B cell (primary cell): ENCODE results near the gene CDH13. TPM values are rescaled to one million over a fixed set of nuclear protein-coding genes. Genes with fewer than 3 reads are reported as not detected.

ENCODE experiments used
- ATAC-seq: fragments of 200-7000 bp; cut with Tn5 transposase; one replicate; pipeline ENCODE4 v1.10.0; 2021; ENCODE audit warnings: low read depth, mild to moderate bottlenecking, moderate number of reproducible peaks, moderate library complexity
- CTCF ChIA-PET: fragments of 350-600 bp; sonication (Branson Sonifier 250); formaldehyde crosslinking; loops from one replicate; lab custom pipeline; 2021; ENCODE audit warnings: antibody characterized with exemption, inconsistent platforms; lab: Charles Lee
- POLR2A ChIA-PET: fragments of 350-600 bp; sonication (Branson Sonifier 250); formaldehyde crosslinking; loops from one replicate; lab custom pipeline; 2021; ENCODE audit warnings: antibody characterized with exemption; lab: Charles Lee
- DNase-seq: peaks from one replicate; pipeline ENCODE4 v3.0.0; 2013
- H2AFZ ChIP-seq: 2 replicates; pipeline ENCODE4 v1.6.1; 2012; ENCODE audit warnings: mild to moderate bottlenecking, low read depth, low read length; ENCODE audit not compliant: insufficient read depth, poor library complexity, severe bottlenecking
- H3K27ac ChIP-seq, 2 donors: 1 replicate in 1 of 2; 2 replicates in 1 of 2; pipeline ENCODE4 v1.5.1; 2012 to 2013; ENCODE audit warnings: low read length in 2 of 2, mild to moderate bottlenecking in 2 of 2, moderate library complexity in 1 of 2
- H3K27me3 ChIP-seq, 4 experiments: fragments of 200-600 bp in 1 of 4; sonication (generic) in 1 of 4; replicated peaks in 1 of 4; 1 replicate in 2 of 4; 2 replicates in 2 of 4; pipeline versions ENCODE4 v1.6.1 to v1.7.0; 2013 to 2016; ENCODE audit warnings: low read length in 3 of 4, mild to moderate bottlenecking in 2 of 4, mixed read lengths in 1 of 4, moderate library complexity in 1 of 4; ENCODE audit not compliant: insufficient read depth in 4 of 4, control insufficient read depth in 3 of 4; ENCODE audit errors: control extremely low read depth in 1 of 4
- H3K36me3 ChIP-seq, 2 experiments: replicated peaks in 1 of 2; 1 replicate in 1 of 2; 2 replicates in 1 of 2; pipeline versions ENCODE4 v1.6.1 to v1.7.1; 2013; ENCODE audit warnings: low read length in 1 of 2; ENCODE audit not compliant: insufficient read depth in 2 of 2, control insufficient read depth in 1 of 2; ENCODE audit errors: control extremely low read depth in 1 of 2, extremely low read depth in 1 of 2
- H3K4me1 ChIP-seq, 2 donors: fragments of 200-600 bp in 1 of 2; sonication (generic) in 1 of 2; 1 replicate in 1 of 2; 2 replicates in 1 of 2; pipeline versions ENCODE4 v1.5.1 to v1.6.1; 2013 to 2017; ENCODE audit warnings: low read length in 2 of 2; ENCODE audit not compliant: control insufficient read depth in 2 of 2, insufficient read depth in 2 of 2
- H3K4me2 ChIP-seq: replicated peaks from 2 replicates; pipeline ENCODE3; 2012; ENCODE audit warnings: mild to moderate bottlenecking, low read depth, low read length; ENCODE audit not compliant: poor library complexity, severe bottlenecking
- H3K4me3 ChIP-seq, 5 experiments: fragments of 200-600 bp in 1 of 5; sonication (generic) in 1 of 5; 1 replicate in 3 of 5; 2 replicates in 2 of 5; pipeline versions ENCODE4 v1.5.1 to v1.7.0; 2011 to 2016; ENCODE audit warnings: low read length in 4 of 5, mild to moderate bottlenecking in 4 of 5, low read depth in 2 of 5, control low read depth in 1 of 5, moderate library complexity in 1 of 5; ENCODE audit not compliant: insufficient read depth in 1 of 5; ENCODE audit errors: control extremely low read depth in 1 of 5, extremely low read depth in 1 of 5
- H3K79me2 ChIP-seq: fragments of 200-600 bp; sonication (generic); one replicate; pipeline ENCODE4 v1.6.0; 2016; ENCODE audit warnings: low read length; ENCODE audit not compliant: control insufficient read depth, insufficient read depth
- H3K9ac ChIP-seq: fragments of 200-600 bp; sonication (generic); 2 replicates; pipeline ENCODE4 v1.6.1; 2017; ENCODE audit warnings: mild to moderate bottlenecking, low read length, moderate library complexity
- H3K9me3 ChIP-seq, 3 donors: one replicate each; pipeline versions ENCODE4 v1.6.1 to v1.7.1; 2013; ENCODE audit warnings: low read length in 2 of 3; ENCODE audit not compliant: control insufficient read depth in 2 of 3, insufficient read depth in 1 of 3; ENCODE audit errors: control extremely low read depth in 1 of 3
- H4K20me1 ChIP-seq: 2 replicates; pipeline ENCODE4 v1.6.0; 2012; ENCODE audit warnings: mild to moderate bottlenecking, low read length; ENCODE audit not compliant: insufficient read depth, control insufficient read depth, poor library complexity, severe bottlenecking
- H3K27ac Mint-ChIP-seq: one replicate; pipeline ENCODE4 v1.8.0; 2021; ENCODE audit warnings: mixed read lengths
- H3K27me3 Mint-ChIP-seq: one replicate; pipeline ENCODE4 v1.8.0; 2021; ENCODE audit warnings: mixed read lengths
- H3K4me1 Mint-ChIP-seq: one replicate; pipeline ENCODE4 v1.8.0; 2021; ENCODE audit warnings: mixed read lengths
- H3K4me3 Mint-ChIP-seq: one replicate; pipeline ENCODE4 v1.8.0; 2021; ENCODE audit warnings: mixed read lengths
- H3K9me3 Mint-ChIP-seq: one replicate; pipeline ENCODE4 v1.8.0; 2022; ENCODE audit warnings: mixed read lengths; ENCODE audit not compliant: insufficient read depth
- CTCF ChIP-seq: fragments of 200-600 bp; IDR thresholded peaks from one replicate; pipeline ENCODE4 v1.8.0; 2022; ENCODE audit warnings: antibody characterized with exemption, mild to moderate bottlenecking
- EZH2 ChIP-seq: IDR thresholded peaks from 2 replicates; pipeline ENCODE4 v1.6.1; 2012; ENCODE audit warnings: borderline replicate concordance, low read depth, mild to moderate bottlenecking, moderate library complexity, low read length; ENCODE audit not compliant: insufficient read depth, poor library complexity, severe bottlenecking
- WGBS: methylation state at CpG from one replicate; pipeline ENCODE4 v1.1.5; 2013; ENCODE audit warnings: missing lambda C conversion rate; ENCODE audit not compliant: insufficient coverage; 5-methylcytosine and 5-hydroxymethylcytosine counted together
- intact Hi-C: fragments of 100-400 bp; cut with micrococcal nuclease; formaldehyde crosslinking; loops from one replicate; pipeline ENCODE4 v1.10.0; 2022
- polyA plus RNA-seq: library from polyadenylated mRNA; depleted of rRNA; stranded (reverse); fragments of >200 nt; gene quantifications from 2 replicates; pipeline ENCODE4 v1.2.3, GENCODE V29; 2012
- total RNA-seq, 2 donors: library from RNA; stranded (reverse); fragments of 120-200 nt in 1 of 2; gene quantifications; 1 replicate in 1 of 2; 2 replicates in 1 of 2; pipeline versions ENCODE4 v1.2.3 to v1.2.4, GENCODE V29; 2013 to 2022

CDH13 gene
- total and polyA plus RNA-seq, 2 donors (not counting 1 experiment from before 2014, with no cell fraction given): not detected

DNA sequence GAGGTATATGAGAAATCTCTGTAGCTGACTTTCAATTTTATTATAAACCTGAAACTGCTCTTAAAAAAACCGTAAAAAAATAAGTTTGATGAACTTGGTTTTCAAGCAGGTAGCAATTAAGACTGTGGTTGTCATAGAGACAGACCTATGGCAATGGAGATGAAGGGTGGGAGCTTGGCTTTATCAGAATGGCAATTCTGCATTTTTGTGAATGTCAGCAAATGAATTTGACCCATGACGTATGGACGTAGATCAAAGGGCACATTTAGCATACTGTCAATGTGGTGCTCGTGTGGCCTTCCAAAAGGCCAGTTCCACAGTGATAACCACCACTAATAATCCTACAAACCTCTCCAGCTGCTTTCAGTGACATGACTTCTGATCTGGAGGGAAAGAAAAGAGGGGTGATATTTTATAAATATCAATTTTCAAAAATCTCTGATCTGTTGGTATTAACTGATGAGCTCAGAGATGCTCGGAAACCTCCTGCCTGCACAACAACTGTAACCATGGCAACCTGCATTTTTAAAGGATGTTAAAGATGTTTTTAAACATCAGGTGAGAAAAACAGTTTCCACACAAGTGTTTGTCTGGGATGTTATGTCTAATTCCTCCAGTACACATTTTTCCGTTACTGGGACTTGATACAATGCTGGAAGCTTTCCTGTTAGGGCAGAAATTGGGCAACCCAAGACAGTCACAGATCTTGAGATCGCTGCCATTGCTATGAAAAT lies 533.7 kb downstream of the CDH13 start:
- Mint-ChIP-seq H3K9me3 (no peaks in the 10 kb centered on the region), H3K27ac (no peak overlapping the region), H3K27me3 (no peaks in the 10 kb centered on the region), H3K4me3 (no peak overlapping the region), H3K4me1 (no peaks in the 10 kb centered on the region)
- ATAC-seq (no peak), DNase-seq (no peak)
- Histone ChIP-seq H3K4me1 (no peaks in the 10 kb centered on the region), H4K20me1 (no peaks in the 10 kb centered on the region), H3K9me3 (peaks cover 0 to 9% (median 0%) of the 10 kb centered on the region in 3 donors), H3K27ac (no peak overlapping the region), H3K9ac (no peak overlapping the region), H3K27me3 (no peaks in the 10 kb centered on the region), H3K4me3 (no peak overlapping the region), H3K4me2 (no peak overlapping the region), H3K79me2 (no peaks in the 10 kb centered on the region), H3K36me3 (no peaks in the 10 kb centered on the region), H2AFZ (no peak overlapping the region)
- WGBS: 84% methylated on average over 3 of the region's 7 CpGs
- ChIA-PET POLR2A (no interaction called here), CTCF (no interaction called here)
- intact Hi-C loops: no loop called here
- TF ChIP-seq CTCF (no peak), EZH2 (no peak)

DNA sequence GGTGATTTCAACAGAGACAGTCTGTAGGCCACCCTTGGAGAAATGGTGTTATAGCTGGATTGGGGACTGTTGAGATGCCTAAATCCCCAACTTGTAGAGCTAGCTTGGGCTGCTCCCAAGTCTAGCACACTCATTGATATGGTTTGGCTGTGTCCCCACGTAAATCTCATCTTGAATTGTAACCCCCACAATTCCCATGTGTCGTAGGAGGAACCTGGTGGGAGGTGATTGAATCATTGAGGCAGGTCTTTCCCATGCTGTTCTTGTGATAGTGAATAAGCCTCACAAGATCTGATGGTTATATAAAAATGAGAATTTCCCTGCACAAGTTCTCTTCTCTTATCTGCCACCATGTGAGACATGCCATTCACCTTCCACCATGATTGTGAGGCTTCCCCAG lies 536.0 kb downstream of the CDH13 start:
- H3K4me1 Mint-ChIP-seq: no peaks in the 10 kb centered on the region
- no peaks in the 10 kb centered on the region for H3K27me3 ChIP-seq
- ChIA-PET POLR2A (no interaction called here), CTCF (no interaction called here)
- ATAC-seq (no peak), DNase-seq (no peak)
- no peaks in the 10 kb centered on the region for H4K20me1 ChIP-seq
- H3K36me3 ChIP-seq: no peaks in the 10 kb centered on the region
- H3K79me2 ChIP-seq: no peaks in the 10 kb centered on the region
- no CpG with 5 or more reads among the region's 2 CpGs for WGBS
- H3K9ac ChIP-seq: no peak overlapping the region
- H3K27me3 Mint-ChIP-seq: no peaks in the 10 kb centered on the region
- H3K27ac Mint-ChIP-seq: no peak overlapping the region
- intact Hi-C loops: no loop called here
- H3K9me3 Mint-ChIP-seq: no peaks in the 10 kb centered on the region
- H3K4me1 ChIP-seq: no peaks in the 10 kb centered on the region
- no peak overlapping the region for H3K4me3 ChIP-seq
- peaks cover 0 to 9% (median 0%) of the 10 kb centered on the region in 3 donors for H3K9me3 ChIP-seq
- H3K4me3 Mint-ChIP-seq: no peak overlapping the region
- TF ChIP-seq EZH2 (no peak), CTCF (no peak)
- H3K27ac ChIP-seq: no peak overlapping the region
- H2AFZ ChIP-seq: no peak overlapping the region
- H3K4me2 ChIP-seq: no peak overlapping the region
